Esophagus muscularis mucosa (tissue), 4 donors: ENCODE results near the gene PRDM2. TPM values are rescaled to one million over a fixed set of nuclear protein-coding genes. Genes with fewer than 3 reads are reported as not detected.
"Not testable (repeated sequence)": the region's sequence is repeated elsewhere in the genome, so short reads cannot be mapped to it uniquely, and the experiment has no call there.

ENCODE experiments used
- DNase-seq: peaks from one replicate; pipeline ENCODE4 v3.0.0-alpha.2; 2017; ENCODE audit errors: extremely low spot score
- H3K27ac ChIP-seq, 4 donors: fragments of 200-600 bp; sonication (generic); replicated peaks in 1 of 4; 1 replicate in 3 of 4; 2 replicates in 1 of 4; pipeline ENCODE4 v1.5.1; 2016 to 2019; ENCODE audit warnings: mild to moderate bottlenecking in 1 of 4
- H3K27me3 ChIP-seq, 4 donors: fragments of 200-600 bp; sonication (generic); one replicate each; pipeline versions ENCODE4 v1.5.1 to v1.6.0; 2016 to 2019
- H3K36me3 ChIP-seq, 4 donors: fragments of 200-600 bp; sonication (generic); one replicate each; pipeline ENCODE4 v1.5.1; 2016 to 2019
- H3K4me1 ChIP-seq, 4 donors: fragments of 200-600 bp; sonication (generic); one replicate each; pipeline ENCODE4 v1.5.1; 2016 to 2019
- H3K4me3 ChIP-seq, 4 donors: fragments of 200-600 bp; sonication (generic); 1 replicate in 2 of 4; 2 replicates in 2 of 4; pipeline ENCODE4 v1.5.1; 2016 to 2019; ENCODE audit warnings: mild to moderate bottlenecking in 4 of 4, moderate library complexity in 1 of 4
- H3K9me3 ChIP-seq, 4 donors: fragments of 200-600 bp; sonication (generic); 1 replicate in 3 of 4; 2 replicates in 1 of 4; pipeline ENCODE4 v1.5.1; 2016 to 2019
- CTCF ChIP-seq, 3 experiments: fragments of 200-600 bp in 2 of 3; fragments of 450-650 bp in 1 of 3; sonication (generic) in 2 of 3; IDR thresholded peaks; one replicate each; pipeline ENCODE4 v1.5.1; 2017 to 2019; ENCODE audit warnings: antibody characterized with exemption in 3 of 3, mild to moderate bottlenecking in 2 of 3, moderate library complexity in 1 of 3
- EP300 ChIP-seq: sonication (generic); formaldehyde crosslinking; IDR thresholded peaks from one replicate; pipeline ENCODE4 v1.6.1; 2017; ENCODE audit warnings: antibody characterized with exemption
- POLR2A ChIP-seq: fragments of 450-650 bp; IDR thresholded peaks from one replicate; pipeline ENCODE4 v1.6.1; 2017; ENCODE audit warnings: antibody characterized with exemption, moderate library complexity, mild to moderate bottlenecking, low read depth
- POLR2AphosphoS5 ChIP-seq, 2 donors: sonication (generic); formaldehyde crosslinking; IDR thresholded peaks; one replicate each; pipeline ENCODE4 v1.6.1; 2017; ENCODE audit warnings: antibody characterized with exemption in 2 of 2
- WGBS: methylation state at CpG from one replicate; pipeline ENCODE4 v1.1.5; 2018; 5-methylcytosine and 5-hydroxymethylcytosine counted together
- intact Hi-C: fragments of 100-400 bp; cut with DNase I; formaldehyde crosslinking; loops from one replicate; pipeline ENCODE4 v1.15.1; 2023
- total RNA-seq, 4 donors: library from RNA; depleted of rRNA; stranded (reverse); fragments of >200 nt; gene quantifications; one replicate each; pipeline versions ENCODE4 v1.1.0 to v1.2.1, GENCODE V29; 2016

Gene PRDM2
- total RNA-seq, 4 donors from 2014 or later: 32.5 to 54.6 (median 44.2) TPM

- Histone ChIP-seq H3K4me3 (no peak overlapping the region), H3K36me3 (no peaks in the 10 kb centered on the region), H3K27me3 (no peaks in the 10 kb centered on the region), H3K4me1 (peaks cover 0 to 7% (median 0%) of the 10 kb centered on the region in 4 donors), H3K9me3 (no peaks in the 10 kb centered on the region), H3K27ac (no peak overlapping the region)
- DNase-seq: no peak
- intact Hi-C loops: no loop called here
- no peak for TF ChIP-seq EP300
- no peak for TF ChIP-seq CTCF (IDR thresholded peaks at IDR 0.05)
- no peak for TF ChIP-seq POLR2AphosphoS5 (IDR thresholded peaks at IDR 0.05)
- no peak for TF ChIP-seq POLR2A
- WGBS: 59% methylated on average over 1 of the region's 1 CpG
These were observed 18.1 kb upstream of the PRDM2 start for GRCh38 chr1:13681921-13682320.

DNA sequence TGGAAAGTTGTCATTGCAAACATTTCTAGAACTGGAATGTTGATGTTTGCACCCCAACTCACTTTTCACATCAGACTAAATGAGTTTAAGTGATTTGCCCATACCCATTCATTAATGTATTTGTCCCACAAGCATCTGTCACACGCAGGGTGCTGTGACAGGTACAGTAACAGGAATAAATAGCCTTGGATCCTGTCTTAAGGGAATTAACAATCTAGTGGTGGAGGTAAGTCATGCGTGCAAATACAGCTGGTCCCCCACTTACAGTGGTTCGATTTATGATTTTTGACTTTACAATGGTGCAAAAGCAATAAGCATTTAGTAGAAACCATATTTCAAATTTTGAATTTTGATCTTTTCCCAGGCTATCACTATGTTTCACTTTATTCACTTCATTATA, 17.5 kb upstream of the PRDM2 start:
- H3K36me3 ChIP-seq: no peaks in the 10 kb centered on the region
- intact Hi-C loops: no loop called here
- WGBS: 88% methylated on average over 3 of the region's 3 CpGs
- TF ChIP-seq CTCF (IDR thresholded peaks at IDR 0.05) (no peak), POLR2A (no peak), EP300 (no peak), POLR2AphosphoS5 (IDR thresholded peaks at IDR 0.05) (no peak)
- no peak overlapping the region for H3K4me3 ChIP-seq
- no peaks in the 10 kb centered on the region for H3K27me3 ChIP-seq
- H3K9me3 ChIP-seq: no peaks in the 10 kb centered on the region
- no peak for DNase-seq
- H3K27ac ChIP-seq: no peak overlapping the region
- H3K4me1 ChIP-seq: peaks cover 0 to 7% (median 0%) of the 10 kb centered on the region in 4 donors

DNA sequence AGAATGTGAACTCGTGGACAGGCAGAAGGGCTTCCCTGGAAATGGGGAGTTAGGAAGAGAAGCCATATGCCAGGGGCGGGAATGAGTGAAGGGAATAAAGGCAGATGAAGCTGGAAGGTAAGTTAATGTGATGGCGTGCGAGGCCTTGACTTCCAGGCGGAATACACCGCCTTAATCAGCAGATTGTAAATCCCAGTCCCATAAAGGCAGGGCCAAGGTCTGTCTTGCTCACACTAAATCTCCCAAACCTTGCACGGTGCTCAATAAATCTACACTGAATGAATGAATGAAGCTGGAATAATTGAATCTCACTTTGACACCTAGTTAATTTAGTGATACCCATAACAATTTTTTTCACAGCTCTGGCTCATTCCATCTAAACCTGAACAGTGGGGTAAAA, 16.8 kb upstream of the PRDM2 start:
- WGBS: 84% methylated on average over 7 of the region's 7 CpGs
- Histone ChIP-seq H3K4me3 (no peak overlapping the region), H3K27me3 (no peaks in the 10 kb centered on the region), H3K4me1 (peaks cover 0 to 7% (median 0%) of the 10 kb centered on the region in 4 donors), H3K36me3 (no peaks in the 10 kb centered on the region), H3K9me3 (no peaks in the 10 kb centered on the region), H3K27ac (no peak overlapping the region)
- DNase-seq: no peak
- intact Hi-C loops: no loop called here
- TF ChIP-seq POLR2AphosphoS5 (IDR thresholded peaks at IDR 0.05): no peak
- TF ChIP-seq POLR2A: no peak
- TF ChIP-seq CTCF (IDR thresholded peaks at IDR 0.05): no peak
- TF ChIP-seq EP300: no peak

GRCh38 chr1:13687151-13687715, 12.8 kb upstream of the PRDM2 start:
- no peak for DNase-seq
- H3K27ac ChIP-seq: no peak overlapping the region
- H3K27me3 ChIP-seq: peaks cover 0 to 20% (median 0%) of the 10 kb centered on the region in 4 donors
- no peaks in the 10 kb centered on the region for H3K4me1 ChIP-seq
- intact Hi-C loops: no loop called here
- H3K36me3 ChIP-seq: no peaks in the 10 kb centered on the region
- no peaks in the 10 kb centered on the region for H3K9me3 ChIP-seq
- TF ChIP-seq POLR2A: no peak
- WGBS: 83% methylated on average over 6 of the region's 6 CpGs
- no peak overlapping the region for H3K4me3 ChIP-seq

DNA sequence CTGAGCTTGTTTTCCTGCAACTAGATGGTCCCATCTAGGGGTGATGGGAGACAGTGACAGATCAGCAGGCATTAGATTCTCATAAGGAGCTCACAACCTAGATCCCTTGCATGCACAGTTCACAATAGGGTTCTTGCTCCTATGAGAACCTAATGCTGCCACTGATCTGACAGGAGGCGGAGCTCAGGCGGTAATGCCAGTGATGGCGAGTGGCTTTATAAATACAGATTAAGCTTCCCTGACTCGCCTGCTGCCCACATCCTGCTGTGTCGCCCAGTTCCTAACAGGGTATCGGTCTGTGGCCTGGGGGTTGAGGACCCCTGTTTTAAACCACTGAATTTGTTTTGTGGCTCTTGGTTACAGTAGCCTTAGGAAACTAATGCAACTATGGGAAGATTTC, 6.9 kb upstream of the PRDM2 start:
- peaks cover 0 to 34% (median 0%) of the 10 kb centered on the region in 4 donors for H3K27me3 ChIP-seq
- 60% methylated on average over 6 of the region's 6 CpGs for WGBS
- DNase-seq, H3K36me3 ChIP-seq, H3K4me3 ChIP-seq, H3K27ac ChIP-seq, H3K4me1 ChIP-seq, intact Hi-C loops, H3K9me3 ChIP-seq: not testable (repeated sequence)
